ENCODE results near the gene MAP3K14.
A peak's percentile ranks its signal among the peaks of the same experiment; 100 is the strongest.

Gene MAP3K14

DNA sequence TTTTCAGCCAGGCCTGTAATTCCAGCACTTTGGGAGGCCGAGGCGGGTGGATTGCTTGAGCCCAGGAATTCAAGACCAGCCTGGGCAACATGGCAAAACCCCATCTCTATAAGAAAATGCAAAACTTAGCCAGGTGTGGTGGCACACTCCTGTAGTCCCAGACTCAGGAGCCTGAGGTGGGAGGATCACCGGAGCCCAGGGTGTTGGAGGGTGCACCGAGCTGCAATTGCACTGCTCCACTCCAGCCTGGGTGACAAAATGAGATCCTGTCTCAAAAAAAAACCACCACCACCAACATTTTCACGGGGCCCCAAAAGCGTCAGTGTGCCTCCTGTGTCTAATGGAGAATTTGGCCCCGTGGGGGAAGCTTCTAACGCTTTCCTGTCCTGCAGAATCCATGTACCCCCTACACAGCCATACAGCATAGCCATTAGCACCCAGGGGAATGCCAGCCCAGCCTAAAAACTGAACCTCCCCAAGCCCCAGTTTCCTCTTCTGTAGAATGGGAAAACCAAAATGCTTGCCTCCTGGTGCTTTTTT, 22.2 kb upstream of the MAP3K14 start:
- DNase-seq (ENCODE audit: low read depth): no peak

DNA sequence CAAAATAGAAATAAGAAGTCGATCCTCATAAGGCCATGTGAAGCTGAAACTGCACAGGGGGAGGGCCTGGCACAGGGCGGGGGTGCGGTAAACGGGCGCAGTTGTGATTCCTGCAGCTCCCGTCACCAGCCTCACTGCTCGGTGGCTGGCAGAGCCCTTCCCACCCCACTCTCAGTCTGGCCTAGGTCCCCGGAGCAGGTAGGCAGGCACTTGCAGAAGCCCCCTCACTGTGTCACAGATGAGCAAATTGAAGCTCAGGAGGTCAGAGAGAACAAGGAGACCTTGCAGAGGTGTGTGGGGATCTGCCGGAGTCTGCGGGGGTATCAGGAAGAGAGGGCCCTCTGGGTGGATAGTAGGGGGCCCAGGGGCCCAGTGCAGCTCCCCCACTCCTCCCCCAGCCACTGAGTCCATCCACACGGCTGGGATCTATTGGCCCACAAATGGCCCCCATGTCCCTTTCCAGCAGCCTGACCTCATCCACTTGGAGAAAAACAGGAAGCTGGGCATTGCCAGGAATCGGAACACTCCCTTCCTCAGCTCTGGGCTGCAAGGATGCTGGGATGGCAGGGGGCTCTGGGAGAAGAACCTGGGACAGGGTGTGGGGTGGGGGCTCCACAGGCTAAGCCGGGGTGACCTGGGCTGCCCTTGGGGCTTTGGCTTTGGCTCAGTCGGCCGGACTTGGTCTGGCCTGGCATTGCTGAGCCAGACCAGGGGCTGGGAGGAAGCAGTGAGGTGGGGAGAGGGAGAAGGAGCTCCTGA, 21.4 kb upstream of the MAP3K14 start:
- no peak for DNase-seq (ENCODE audit: low read depth)

DNA sequence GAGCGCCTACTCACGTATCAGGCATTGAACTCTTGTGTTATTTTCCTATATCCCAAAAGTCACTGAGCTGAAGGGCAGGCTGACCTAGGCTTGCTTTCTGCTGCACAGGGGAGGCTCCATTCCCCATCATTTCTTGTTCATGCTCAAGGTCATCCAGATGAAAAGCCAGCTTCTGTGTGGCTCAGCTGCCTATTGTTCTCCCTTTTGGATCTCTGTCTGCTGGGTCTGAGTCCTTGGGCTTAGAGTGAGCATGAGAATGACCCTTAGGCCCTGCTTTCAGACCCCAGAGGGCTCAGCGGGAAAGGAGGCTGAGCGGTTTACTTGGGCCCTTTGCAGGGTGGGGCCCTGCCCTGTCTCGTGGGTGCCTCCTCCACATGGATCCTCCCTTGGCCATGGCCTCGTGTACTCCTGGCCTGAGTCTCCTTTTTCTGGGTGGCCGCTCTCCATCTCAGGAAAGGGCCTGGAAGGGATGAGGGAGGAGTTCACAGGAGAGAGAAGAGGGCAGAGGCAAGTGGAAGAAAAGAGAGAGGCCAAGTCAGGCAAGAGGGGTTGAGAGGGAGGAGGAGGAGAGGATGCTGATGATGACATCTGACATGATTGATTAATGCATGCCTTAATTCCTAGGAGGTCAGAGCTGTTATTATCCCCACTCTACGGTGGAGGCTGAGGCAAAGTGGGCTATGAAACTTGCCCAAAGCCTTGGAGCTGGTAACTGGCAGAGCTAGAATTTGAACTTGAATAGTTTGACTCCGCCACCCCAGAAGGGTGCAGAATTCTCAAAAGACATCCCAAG, 19.8 kb upstream of the MAP3K14 start:
- DNase-seq (ENCODE audit: low read depth): no peak

DNA sequence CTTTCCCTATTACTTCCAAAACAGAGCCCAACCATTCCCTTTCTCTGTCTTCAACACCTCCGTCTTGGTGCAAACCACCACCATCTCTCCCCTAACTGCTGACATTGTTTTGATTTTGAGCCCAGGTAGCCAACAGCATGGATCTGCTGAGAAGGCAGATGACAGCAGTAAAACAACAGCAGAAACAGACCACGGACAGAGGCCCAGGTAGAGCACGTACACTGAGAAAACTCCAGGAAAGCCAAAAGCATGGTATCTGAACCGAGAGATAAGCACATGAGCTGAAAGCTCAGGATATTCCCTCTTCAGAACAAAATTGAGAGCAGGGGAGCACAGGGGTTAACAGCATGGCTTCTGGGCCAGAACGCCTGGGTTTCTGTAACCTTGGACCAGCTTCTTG, 18.9 kb upstream of the MAP3K14 start:
- no peak for DNase-seq (ENCODE audit: low read depth)

DNA sequence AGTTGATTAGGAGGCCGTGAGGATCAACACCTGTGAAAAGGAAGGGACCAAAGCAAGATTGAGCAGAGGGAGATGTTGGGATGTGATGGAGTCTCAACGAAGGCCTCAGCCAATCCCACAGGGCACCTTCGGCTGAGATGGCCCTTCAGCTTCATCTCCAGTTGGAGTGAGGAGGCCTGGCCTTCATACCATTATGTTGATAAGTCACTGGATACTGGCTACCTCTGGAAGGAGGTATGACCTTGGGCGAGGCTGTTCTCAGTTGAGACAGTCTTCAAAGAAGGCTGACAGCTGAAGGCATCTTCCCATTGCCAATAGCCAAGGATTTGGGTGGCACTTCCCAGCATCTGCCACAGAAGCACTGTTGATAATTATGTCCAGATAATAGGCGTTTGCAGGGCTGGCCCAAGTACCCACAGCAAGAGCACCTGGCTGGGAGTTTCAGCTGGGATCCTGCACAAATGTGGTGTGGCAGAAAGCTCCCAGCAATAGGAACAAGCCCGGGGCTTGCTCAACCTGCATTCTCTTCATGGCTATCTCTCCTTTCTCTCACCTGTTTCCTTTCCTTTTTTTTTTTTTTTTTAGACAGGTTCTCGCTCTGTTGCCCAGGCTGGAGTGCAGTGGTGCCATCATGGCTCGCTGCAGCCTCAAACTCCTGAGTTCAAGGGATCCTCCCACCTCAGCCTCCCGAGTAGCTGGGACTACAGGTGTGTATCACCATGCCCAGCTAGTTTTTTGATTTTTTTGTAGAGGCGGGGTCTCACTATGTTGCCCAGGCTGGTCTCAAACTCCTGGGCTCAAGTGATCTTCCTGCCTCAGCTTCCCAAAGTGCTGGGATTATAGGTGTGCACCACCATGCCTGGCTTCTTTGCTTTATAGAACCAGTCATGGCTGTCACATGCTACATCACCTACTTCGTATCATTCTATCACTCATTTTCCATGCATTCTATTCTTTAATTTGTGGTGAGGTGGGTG, 18.2 kb upstream of the MAP3K14 start:
- no peak for DNase-seq (ENCODE audit: low read depth)

DNA sequence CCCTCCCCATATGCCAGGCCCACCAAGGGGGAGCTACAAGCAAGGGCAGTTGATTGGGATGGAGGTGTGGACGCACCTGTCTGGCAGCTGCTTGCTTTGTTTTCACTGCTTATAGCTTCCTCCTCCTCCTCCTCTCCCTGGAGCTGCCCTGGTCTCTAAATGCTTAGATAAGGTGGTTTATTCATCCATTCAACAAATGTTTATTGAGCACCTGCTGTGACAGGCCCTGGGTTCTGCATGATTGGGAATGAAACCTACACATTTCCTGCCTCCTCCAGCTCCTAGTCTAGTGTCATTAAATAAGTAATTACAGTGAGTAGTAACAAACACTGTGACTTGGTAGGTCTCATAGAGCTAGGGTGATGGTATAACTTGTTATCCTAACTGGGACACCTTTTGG, 17.4 kb upstream of the MAP3K14 start:
- no peak for DNase-seq (ENCODE audit: low read depth)

DNA sequence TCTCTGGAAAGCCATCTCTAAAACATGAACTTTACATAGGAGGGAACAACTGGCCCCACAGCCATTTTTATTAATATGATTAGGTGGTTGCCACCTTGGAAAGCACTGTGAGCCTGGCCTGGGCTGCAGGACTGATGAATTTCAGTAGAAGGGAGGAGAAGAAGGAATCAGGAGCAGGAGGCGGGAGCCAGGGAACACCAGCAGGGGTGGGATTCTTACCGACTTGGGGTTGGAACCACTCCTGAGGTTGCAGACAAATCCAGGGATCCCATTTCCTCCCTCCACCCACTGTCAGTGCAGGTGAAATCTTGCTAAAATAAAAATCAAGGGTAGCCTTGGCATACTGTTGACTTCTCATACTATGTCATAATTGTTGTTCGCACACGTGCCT, 16.9 kb upstream of the MAP3K14 start:
- no peak for DNase-seq (ENCODE audit: low read depth)

DNA sequence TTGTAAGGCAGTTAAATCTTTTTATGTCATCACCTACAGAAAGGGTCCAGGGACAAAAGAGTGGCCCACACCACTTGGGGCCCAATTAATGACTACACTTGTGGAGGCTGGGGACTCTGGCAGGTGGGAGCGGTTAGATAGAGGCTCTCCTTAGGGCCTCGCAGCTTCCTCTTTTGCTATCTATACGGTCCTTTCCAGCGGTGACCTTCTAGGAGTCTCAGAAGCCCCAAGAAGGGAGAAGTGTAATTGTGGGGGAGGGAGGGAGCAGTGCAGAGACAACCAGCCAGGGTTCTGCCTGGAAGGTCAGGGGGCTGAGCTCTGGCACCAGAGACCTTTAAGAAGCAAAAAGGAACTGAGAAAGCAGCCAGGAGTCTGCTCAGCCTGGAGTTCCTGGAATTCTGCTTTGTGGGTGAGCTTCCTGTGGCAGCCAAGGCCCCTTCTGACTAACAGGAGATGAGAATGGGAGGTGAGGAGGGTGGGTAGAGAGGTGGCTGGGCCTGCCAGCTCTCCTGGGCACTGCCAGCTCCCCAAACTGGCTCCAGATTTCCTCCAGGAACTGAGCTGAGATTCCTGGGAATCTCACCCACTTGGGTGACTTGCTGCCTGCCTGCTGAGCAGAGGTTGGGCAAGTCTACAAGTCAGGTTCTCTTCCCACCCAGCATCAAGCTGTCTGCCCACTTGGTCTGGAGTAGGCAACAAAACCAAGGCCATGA, 16.3 kb upstream of the MAP3K14 start:
- peak; percentile 96 for DNase-seq (ENCODE audit: low read depth)

DNA sequence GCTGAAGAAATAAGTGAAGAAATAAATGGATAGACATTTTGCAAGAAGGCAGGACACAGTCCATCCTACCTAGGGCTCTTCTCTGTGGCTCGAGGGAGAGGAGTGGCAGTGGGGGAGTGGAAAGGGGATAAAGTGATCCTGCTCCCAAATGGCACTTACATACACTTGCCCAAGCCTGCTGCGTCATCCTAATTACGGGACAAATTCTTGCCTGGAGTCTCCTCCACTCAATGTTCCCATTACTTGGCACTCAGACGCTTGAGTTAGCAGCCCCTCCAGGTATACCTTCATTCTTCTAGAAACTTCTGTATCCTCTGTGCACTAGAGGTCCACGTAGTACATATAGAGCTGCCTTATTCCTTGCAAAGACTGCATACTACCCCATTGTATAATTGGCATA, 15.7 kb upstream of the MAP3K14 start:
- no peak for DNase-seq (ENCODE audit: low read depth)

DNA sequence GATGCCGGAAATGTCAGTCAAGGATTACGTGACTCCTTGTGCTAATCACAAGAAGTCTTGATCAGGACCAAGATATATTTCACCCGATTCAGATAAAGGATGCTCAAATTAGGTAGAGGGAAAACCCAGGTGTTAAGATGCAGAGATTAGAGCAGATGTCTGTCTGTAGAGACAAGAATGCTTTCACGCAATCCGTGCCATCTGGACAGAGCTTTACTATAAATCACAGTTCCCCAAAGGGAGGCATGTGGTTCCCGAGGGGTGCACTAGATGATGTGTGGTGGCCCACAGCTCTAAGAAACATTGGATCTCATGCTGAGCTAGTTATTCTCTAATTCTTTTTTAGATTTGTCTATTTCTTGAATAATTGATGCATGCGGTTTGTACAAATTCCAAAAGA, 9.8 kb upstream of the MAP3K14 start:
- no peak for DNase-seq (ENCODE audit: low read depth)

DNA sequence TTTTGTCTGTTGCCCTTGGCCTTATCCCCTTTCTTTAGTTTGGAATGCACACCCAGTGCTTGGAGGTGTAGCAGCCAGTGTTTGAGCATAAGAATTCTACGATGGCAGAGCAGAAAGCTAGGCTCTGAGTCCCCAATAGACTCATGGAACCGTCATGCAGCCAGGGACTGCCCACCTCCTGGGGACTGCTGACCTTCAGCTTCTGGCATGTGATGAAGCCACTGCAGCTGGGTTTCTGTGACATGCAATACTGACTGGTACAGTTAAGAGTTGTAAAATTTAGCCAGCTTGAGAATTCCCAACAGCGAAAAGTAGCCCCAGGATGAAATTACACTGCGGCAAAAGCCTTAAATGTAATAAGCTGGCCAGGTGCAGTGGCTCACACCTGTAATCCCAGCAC, 9.0 kb upstream of the MAP3K14 start:
- no peak for DNase-seq (ENCODE audit: low read depth)

DNA sequence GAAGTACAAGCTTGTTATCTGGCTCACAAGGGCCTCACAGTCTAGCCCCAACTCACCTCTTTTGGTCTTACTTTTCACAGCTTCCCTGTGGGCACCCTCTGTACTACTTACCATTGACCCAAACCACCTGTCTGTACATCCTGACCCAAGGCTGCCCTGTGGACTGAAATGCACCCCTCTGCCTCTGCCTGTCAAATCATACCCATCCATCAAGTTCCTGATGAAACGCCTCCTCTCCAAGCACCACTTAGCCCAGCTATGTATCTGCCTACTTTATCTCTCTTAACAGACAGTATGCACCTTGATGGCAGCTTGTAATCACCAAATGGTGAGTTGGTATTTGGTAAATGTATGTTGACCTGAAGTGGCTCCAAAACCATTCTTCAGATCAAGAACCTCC, 7.5 kb upstream of the MAP3K14 start:
- no peak for DNase-seq (ENCODE audit: low read depth)

DNA sequence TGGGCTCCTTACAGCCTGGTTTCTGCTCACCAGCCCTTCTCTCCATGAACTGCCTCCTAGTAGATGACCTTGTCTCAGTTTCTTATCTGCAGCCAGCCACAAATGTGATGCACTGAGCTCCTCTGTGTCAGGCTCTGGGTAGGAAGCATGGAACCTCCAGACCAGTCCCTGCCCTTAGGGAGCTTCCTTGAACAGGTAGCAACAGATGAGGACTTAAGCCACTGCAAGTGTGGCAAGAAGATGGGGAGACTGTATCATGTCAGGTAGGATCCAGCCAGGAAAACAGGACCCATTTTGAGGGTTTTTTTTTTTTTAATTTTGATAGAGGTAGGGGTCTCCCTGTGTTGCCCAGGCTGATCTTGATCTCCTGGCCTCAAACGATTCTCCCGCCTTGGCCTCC, 5.3 kb upstream of the MAP3K14 start:
- no peak for DNase-seq (ENCODE audit: low read depth)

DNA sequence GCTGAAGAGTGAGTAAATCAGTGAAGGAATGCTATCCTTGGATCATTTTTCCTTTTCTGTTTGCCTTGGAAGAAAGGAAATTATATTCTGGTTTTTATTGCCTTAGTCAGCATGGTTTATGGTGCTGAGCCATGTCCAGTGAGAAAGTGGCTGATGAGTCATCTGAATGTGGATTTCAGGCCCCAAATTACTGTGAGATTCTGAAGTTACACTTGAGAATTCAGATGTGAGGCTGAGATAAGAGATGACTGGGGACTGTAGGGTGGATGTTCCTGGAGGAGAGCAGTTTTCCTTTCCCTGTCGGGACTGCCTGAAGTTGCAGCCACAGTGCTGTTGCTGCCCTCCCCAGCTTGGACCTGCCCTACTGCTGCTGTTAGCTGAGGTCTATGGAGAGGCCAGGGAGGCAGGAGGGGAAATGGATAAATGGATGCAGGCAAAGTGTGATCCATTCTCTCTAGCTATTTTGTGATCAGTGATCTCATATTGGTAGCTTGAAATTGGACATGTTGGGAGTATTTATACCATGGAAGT, 4.2 kb upstream of the MAP3K14 start:
- DNase-seq (ENCODE audit: low read depth): no peak

DNA sequence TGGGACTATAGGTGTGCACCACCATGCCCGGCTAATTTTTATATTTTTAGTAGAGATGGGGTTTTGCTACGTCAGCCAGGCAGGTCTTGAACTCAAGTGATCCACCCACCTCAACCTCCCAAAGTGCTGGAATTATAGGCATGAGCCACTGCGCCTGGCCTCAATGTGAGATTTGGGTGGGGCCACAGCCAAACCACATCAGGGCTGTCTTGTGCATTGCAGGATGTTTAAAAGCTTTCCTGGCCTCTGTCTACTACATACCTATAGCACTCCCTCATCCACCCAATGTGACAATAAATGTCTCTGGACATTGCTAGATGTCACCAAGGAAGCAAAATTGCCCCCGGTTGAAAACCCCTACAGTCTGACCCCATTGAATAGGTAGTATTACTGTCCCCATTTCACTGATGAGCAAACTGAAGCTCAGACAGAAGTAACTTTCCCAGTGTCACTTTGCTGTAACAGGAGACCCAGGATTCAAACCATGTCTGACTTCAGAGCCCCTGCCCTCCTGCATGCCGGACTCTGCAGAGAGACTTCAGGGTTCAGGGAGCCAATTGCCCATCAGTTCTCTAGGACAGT, 3.6 kb upstream of the MAP3K14 start:
- DNase-seq (ENCODE audit: low read depth): no peak

DNA sequence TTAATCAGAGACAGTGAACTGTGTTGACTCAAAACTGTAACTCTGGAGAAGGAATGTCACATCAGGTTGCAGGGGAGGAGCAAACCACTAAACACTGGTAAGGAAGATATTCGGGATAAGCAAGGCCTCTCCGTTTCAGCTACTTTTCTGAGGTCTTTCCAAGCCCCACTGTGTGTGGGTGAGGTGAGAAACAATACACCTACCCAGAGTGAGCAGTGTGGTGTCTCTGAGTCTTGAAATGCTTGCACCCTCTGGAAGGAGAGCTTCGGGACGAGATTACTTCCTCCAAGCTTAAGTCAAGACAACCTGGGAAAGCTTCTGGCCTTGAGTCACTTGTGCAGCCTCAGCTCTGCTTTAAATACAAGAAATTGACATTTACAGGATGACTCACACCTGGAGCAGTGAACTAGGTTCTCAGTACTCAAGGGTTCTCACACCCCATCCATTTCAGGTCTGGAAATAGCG, 2.5 kb upstream of the MAP3K14 start:
- no peak for DNase-seq (ENCODE audit: low read depth)

DNA sequence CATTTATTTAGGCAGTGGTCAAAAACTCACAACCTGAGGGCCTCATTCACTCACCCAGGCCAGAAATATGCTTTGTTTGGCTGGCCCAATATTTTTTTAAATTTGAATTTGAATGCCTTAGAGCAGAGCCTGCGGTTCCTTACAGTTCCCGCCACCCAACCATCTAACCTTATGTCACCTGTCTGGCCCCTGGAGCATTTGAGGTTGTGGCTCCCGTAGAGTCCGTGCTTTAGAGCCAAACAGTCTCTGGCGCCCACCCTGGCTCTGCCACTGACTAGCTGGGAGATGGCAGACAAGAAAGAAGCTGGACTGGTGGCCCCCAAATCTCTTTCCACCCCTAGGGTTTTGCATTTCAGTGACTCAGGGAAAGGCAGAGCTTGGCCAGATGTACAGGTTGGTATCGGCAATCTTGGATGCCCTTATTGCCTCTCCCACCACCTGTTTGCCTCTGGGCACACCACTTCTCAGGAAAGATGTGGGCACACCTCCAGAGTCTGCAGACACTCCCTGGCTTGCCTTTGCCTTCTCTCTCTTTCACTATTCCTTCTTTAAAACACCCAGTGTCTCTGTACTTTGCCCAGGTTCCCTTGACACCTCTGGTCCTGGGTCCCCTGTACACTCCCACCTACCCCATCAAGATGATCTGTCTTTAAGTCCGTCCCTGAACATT, 1.9 kb upstream of the MAP3K14 start:
- DNase-seq (ENCODE audit: low read depth): no peak

DNA sequence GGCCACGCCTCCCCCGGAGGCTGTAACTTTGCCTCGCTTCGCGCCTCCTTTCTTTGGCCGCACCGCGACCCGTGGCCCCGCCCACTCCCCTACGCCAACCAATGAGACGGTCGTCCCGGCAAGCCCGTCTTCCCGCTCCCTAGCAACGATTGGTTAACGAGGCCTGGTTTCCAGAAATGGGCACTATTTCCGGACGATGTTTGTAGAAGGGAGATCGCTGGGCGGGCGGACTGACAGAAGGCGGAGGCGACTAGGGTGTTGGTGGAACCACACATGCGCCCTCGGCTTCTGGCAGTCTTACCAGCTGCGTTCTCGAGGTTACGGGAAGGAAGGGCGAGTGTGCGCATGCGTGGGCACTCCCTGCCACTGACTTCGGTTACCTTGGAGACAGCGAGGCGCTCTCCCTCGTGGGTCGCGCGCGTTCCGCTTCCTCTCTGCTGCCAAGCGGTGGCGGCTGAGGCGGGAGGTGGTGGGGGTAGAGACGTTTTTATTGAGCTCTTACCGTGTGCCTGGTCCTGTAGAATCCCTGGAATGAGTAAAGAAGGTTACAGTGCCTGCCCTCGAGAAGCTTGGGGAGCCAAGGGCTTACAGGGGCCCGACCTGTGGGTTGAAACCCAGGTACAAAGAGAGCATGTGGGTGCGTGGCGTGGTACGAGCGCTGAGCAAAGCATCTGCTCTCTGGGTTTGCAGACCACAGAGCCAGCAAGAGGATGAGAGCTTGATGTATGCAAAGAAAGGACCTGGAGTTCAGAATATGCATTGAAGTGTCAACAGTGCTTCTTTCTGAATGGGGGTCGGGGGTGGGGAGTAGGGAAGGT, 500 bp upstream of the MAP3K14 start:
- peak; percentile 100 for DNase-seq (ENCODE audit: low read depth)

Measured in CMK (cell line).